Endodermal cell (in vitro differentiated cells): Measurements from ENCODE around the gene SMARCA1. TPM values are rescaled to one million over a fixed set of nuclear protein-coding genes. Genes with fewer than 3 reads are reported as not detected.

Experiments used
- DNase-seq: peaks from one replicate; pipeline ENCODE4 v3.0.0-alpha.2; 2017
- H3K27ac ChIP-seq: 2 replicates; pipeline ENCODE4 v1.5.1; 2013; ENCODE audit warnings: mild to moderate bottlenecking, low read depth, low read length, moderate library complexity
- H3K27me3 ChIP-seq: 2 replicates; pipeline ENCODE4 v1.6.1; 2013; ENCODE audit warnings: mild to moderate bottlenecking, low read length, moderate library complexity; ENCODE audit not compliant: insufficient read depth, control insufficient read depth, poor library complexity, severe bottlenecking
- H3K36me3 ChIP-seq: 2 replicates; pipeline ENCODE4 v1.7.0; 2013; ENCODE audit warnings: mild to moderate bottlenecking, low read length, moderate library complexity; ENCODE audit not compliant: control insufficient read depth, insufficient read depth
- H3K4me1 ChIP-seq: one replicate; pipeline ENCODE4 v1.7.0; 2013; ENCODE audit warnings: low read length; ENCODE audit not compliant: control insufficient read depth, insufficient read depth
- H3K4me3 ChIP-seq: 2 replicates; pipeline ENCODE4 v1.5.1; 2013; ENCODE audit warnings: mild to moderate bottlenecking, low read length, moderate library complexity
- H3K9ac ChIP-seq: 2 replicates; pipeline ENCODE4 v1.6.1; 2013; ENCODE audit warnings: mild to moderate bottlenecking, low read length, moderate library complexity; ENCODE audit not compliant: poor library complexity, severe bottlenecking; ENCODE audit errors: extremely low read depth
- H3K9me3 ChIP-seq: 2 replicates; pipeline ENCODE4 v1.6.1; 2013; ENCODE audit warnings: mild to moderate bottlenecking, low read length, moderate library complexity; ENCODE audit not compliant: control insufficient read depth
- H3K27ac Mint-ChIP-seq: 2 replicates; pipeline ENCODE4 v1.8.0; 2020; ENCODE audit warnings: mixed read lengths
- H3K27me3 Mint-ChIP-seq: 2 replicates; pipeline ENCODE4 v1.8.0; 2021; ENCODE audit warnings: mild to moderate bottlenecking, mixed read lengths; ENCODE audit not compliant: insufficient read depth
- H3K36me3 Mint-ChIP-seq: 2 replicates; pipeline ENCODE4 v1.8.0; 2020; ENCODE audit warnings: low read depth, mixed read lengths
- H3K4me1 Mint-ChIP-seq: 2 replicates; pipeline ENCODE4 v1.8.0; 2020; ENCODE audit warnings: mixed read lengths
- H3K4me3 Mint-ChIP-seq: 2 replicates; pipeline ENCODE4 v1.8.0; 2020; ENCODE audit warnings: mild to moderate bottlenecking, moderate library complexity, mixed read lengths
- H3K9me3 Mint-ChIP-seq: 2 replicates; pipeline ENCODE4 v1.8.0; 2020; ENCODE audit warnings: mild to moderate bottlenecking, mixed read lengths
- CTCF ChIP-seq: fragments of 200-600 bp; sonication (generic); conservative IDR thresholded peaks from 2 replicates; pipeline ENCODE4 v1.5.0; 2021; ENCODE audit warnings: antibody characterized with exemption, mild to moderate bottlenecking
- WGBS, 2 experiments: methylation state at CpG; one replicate each; pipeline versions ENCODE4 v1.1.5 to v1.1.7; 2013; ENCODE audit warnings: missing lambda C conversion rate in 2 of 2, mixed read lengths in 1 of 2; ENCODE audit not compliant: insufficient coverage in 1 of 2, insufficient read length in 1 of 2; 5-methylcytosine and 5-hydroxymethylcytosine counted together
- total RNA-seq, 2 donors: library from RNA; stranded (reverse); fragmentation: NEBNext Ultra II Directional in 1 of 2; extraction: Animal tissue kit (Norgen Biotek cat#: 25700) in 1 of 2; gene quantifications; 2 replicates in 1 of 2; 3 replicates in 1 of 2; pipeline ENCODE4 v1.2.1, GENCODE V29; 2021

SMARCA1 gene
- total RNA-seq, 2 donors from 2014 or later, result 83.3 to 146 TPM

GRCh38 chrX:129549124-129549523 is 25.8 kb upstream of the SMARCA1 start:
- no peaks in the 10 kb centered on the region for H3K27me3 Mint-ChIP-seq
- Histone ChIP-seq H3K9ac (no peak overlapping the region), H3K4me1 (no peaks in the 10 kb centered on the region), H3K4me3 (no peak overlapping the region), H3K27ac (no peak overlapping the region), H3K36me3 (peaks cover 18% of the 10 kb centered on the region), H3K27me3 (no peaks in the 10 kb centered on the region), H3K9me3 (no peaks in the 10 kb centered on the region)
- no peaks in the 10 kb centered on the region for H3K4me1 Mint-ChIP-seq
- TF ChIP-seq CTCF, result no peak
- H3K27ac Mint-ChIP-seq, result no peak overlapping the region
- 100% methylated on average over 1 of the region's 1 CpG; no CpG with 5 or more reads in 1 of the 2 experiments for WGBS, 2 experiments
- DNase-seq, result no peak
- peaks cover 45% of the 10 kb centered on the region for H3K36me3 Mint-ChIP-seq
- H3K4me3 Mint-ChIP-seq, result no peak overlapping the region
- no peaks in the 10 kb centered on the region for H3K9me3 Mint-ChIP-seq

DNA sequence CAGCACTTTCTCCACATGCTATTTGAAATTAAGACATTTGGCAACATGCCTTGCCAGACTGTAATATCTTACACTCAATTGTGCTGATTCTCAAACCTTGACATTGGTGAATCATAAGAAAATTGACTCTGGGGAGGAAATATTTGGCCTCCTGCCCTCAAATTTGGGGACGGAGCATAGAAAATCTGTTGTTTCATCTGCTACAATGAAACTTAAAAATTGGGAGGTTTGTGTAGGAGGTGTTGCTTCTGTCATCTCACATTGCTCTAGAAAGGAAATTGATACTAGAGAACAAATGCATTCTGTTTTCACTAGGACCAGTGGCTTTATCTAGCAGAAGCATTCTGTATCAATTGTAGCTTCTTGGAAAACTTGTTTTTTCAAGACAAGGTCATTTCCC is 22.1 kb upstream of the SMARCA1 start:
- 100% methylated on average over 1 of the region's 1 CpG; no CpG with 5 or more reads in 1 of the 2 experiments for WGBS, 2 experiments
- H3K4me3 ChIP-seq, result no peak overlapping the region
- Mint-ChIP-seq H3K36me3 (peaks cover 38% of the 10 kb centered on the region), H3K4me1 (peaks cover 21% of the 10 kb centered on the region), H3K9me3 (no peaks in the 10 kb centered on the region), H3K4me3 (no peak overlapping the region), H3K27ac (no peak overlapping the region), H3K27me3 (no peaks in the 10 kb centered on the region)
- H3K9me3 ChIP-seq, result no peaks in the 10 kb centered on the region
- H3K4me1 ChIP-seq, result no peaks in the 10 kb centered on the region
- H3K9ac ChIP-seq, result no peak overlapping the region
- peaks cover 18% of the 10 kb centered on the region for H3K36me3 ChIP-seq
- no peaks in the 10 kb centered on the region for H3K27me3 ChIP-seq
- DNase-seq, result no peak
- no peak overlapping the region for H3K27ac ChIP-seq
- no peak for TF ChIP-seq CTCF

DNA sequence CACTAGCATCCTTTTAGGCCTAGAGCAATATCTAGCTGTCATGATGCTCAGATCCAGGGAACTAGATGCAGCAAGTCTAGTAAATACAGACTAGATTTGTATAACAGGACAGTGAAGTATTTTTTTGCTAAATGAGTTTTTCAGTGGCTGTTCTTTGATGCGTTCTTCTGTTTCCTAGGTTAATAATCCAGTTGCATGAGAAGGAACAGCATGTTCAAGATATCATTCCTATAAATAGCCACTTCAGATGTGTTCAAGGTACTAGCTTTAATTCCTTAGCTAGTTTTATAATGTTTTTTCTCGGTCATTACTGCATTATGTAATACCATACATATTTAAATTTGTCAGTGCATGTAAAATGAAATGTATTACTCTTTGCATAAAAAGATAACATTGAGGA is 21.5 kb upstream of the SMARCA1 start:
- Mint-ChIP-seq H3K4me3 (no peak overlapping the region), H3K9me3 (no peaks in the 10 kb centered on the region), H3K27me3 (no peaks in the 10 kb centered on the region), H3K27ac (no peak overlapping the region), H3K36me3 (peaks cover 36% of the 10 kb centered on the region), H3K4me1 (peaks cover 21% of the 10 kb centered on the region)
- DNase-seq, result no peak
- H3K4me3 ChIP-seq, result no peak overlapping the region
- H3K27ac ChIP-seq, result no peak overlapping the region
- no CpG with 5 or more reads among the region's 2 CpGs for WGBS, 2 experiments
- no peak overlapping the region for H3K9ac ChIP-seq
- no peaks in the 10 kb centered on the region for H3K27me3 ChIP-seq
- no peaks in the 10 kb centered on the region for H3K4me1 ChIP-seq
- H3K36me3 ChIP-seq, result peaks cover 18% of the 10 kb centered on the region
- H3K9me3 ChIP-seq, result no peaks in the 10 kb centered on the region
- no peak for TF ChIP-seq CTCF
